Liver (tissue), 9 donors: ENCODE results near the gene HSPA12A. TPM values are rescaled to one million over a fixed set of nuclear protein-coding genes. Genes with fewer than 3 reads are reported as not detected.

Experiments used
- DNase-seq: peaks from one replicate; pipeline ENCODE4 v3.0.0-alpha.2; 2017; ENCODE audit warnings: low spot score
- H3K27ac ChIP-seq, 2 donors: one replicate each; pipeline ENCODE4 v1.7.0; 2013; ENCODE audit warnings: inconsistent platforms in 2 of 2, low read length in 2 of 2, control low read depth in 1 of 2, low read depth in 1 of 2, mild to moderate bottlenecking in 1 of 2
- H3K27me3 ChIP-seq, 4 donors: one replicate each; pipeline versions ENCODE4 v1.6.1 to v1.7.0; 2013; ENCODE audit warnings: low read length in 3 of 4, inconsistent platforms in 1 of 4, mild to moderate bottlenecking in 1 of 4, moderate library complexity in 1 of 4; ENCODE audit not compliant: control insufficient read depth in 4 of 4, insufficient read depth in 4 of 4
- H3K36me3 ChIP-seq, 4 donors: one replicate each; pipeline versions ENCODE4 v1.6.1 to v1.7.0; 2013; ENCODE audit warnings: low read length in 3 of 4, mild to moderate bottlenecking in 3 of 4, low read depth in 1 of 4, moderate library complexity in 1 of 4; ENCODE audit not compliant: control insufficient read depth in 4 of 4, insufficient read depth in 3 of 4
- H3K4me1 ChIP-seq, 4 donors: one replicate each; pipeline versions ENCODE4 v1.6.1 to v1.7.0; 2013; ENCODE audit warnings: low read length in 3 of 4, mild to moderate bottlenecking in 3 of 4, moderate library complexity in 1 of 4; ENCODE audit not compliant: control insufficient read depth in 4 of 4, insufficient read depth in 4 of 4
- H3K4me3 ChIP-seq, 3 donors: one replicate each; pipeline versions ENCODE4 v1.6.1 to v1.7.0; 2013; ENCODE audit warnings: low read length in 3 of 3, control low read depth in 1 of 3, low read depth in 1 of 3, mild to moderate bottlenecking in 1 of 3
- H3K9ac ChIP-seq, 2 donors: one replicate each; pipeline ENCODE4 v1.7.0; 2013; ENCODE audit warnings: low read length in 2 of 2, mild to moderate bottlenecking in 2 of 2, moderate library complexity in 2 of 2, control low read depth in 1 of 2, low read depth in 1 of 2
- H3K9me3 ChIP-seq, 4 donors: one replicate each; pipeline versions ENCODE4 v1.6.1 to v1.7.0; 2013; ENCODE audit warnings: low read length in 3 of 4; ENCODE audit not compliant: control insufficient read depth in 4 of 4
- ATF3 ChIP-seq: IDR thresholded peaks from 2 replicates; pipeline ENCODE4 v1.6.1; 2016; ENCODE audit warnings: antibody characterized with exemption
- EGR1 ChIP-seq, 2 donors: IDR thresholded peaks; 2 replicates each; pipeline ENCODE4 v1.6.1; 2016 to 2018; ENCODE audit warnings: antibody characterized with exemption in 2 of 2, low read depth in 2 of 2
- FOXA1 ChIP-seq: IDR thresholded peaks from 2 replicates; pipeline ENCODE4 v1.6.1; 2016; ENCODE audit warnings: antibody characterized with exemption
- FOXA2 ChIP-seq: IDR thresholded peaks from 2 replicates; pipeline ENCODE4 v1.6.1; 2016; ENCODE audit warnings: antibody characterized with exemption
- GABPA ChIP-seq, 2 donors: IDR thresholded peaks in 1 of 2; conservative IDR thresholded peaks in 1 of 2; 2 replicates each; pipeline ENCODE4 v1.6.1; 2016; ENCODE audit warnings: antibody characterized with exemption in 2 of 2, mild to moderate bottlenecking in 1 of 2, moderate library complexity in 1 of 2
- HNF4A ChIP-seq, 2 donors: conservative IDR thresholded peaks; 2 replicates each; pipeline ENCODE4 v1.6.1; 2016; ENCODE audit warnings: antibody characterized with exemption in 2 of 2, mild to moderate bottlenecking in 2 of 2
- HNF4G ChIP-seq: IDR thresholded peaks from 2 replicates; pipeline ENCODE4 v1.6.1; 2016; ENCODE audit warnings: antibody characterized with exemption
- JUND ChIP-seq, 2 donors: IDR thresholded peaks; 2 replicates each; pipeline ENCODE4 v1.6.1; 2016; ENCODE audit warnings: antibody characterized with exemption in 2 of 2
- MAX ChIP-seq: IDR thresholded peaks from 2 replicates; pipeline ENCODE4 v1.6.1; 2016; ENCODE audit warnings: antibody characterized with exemption
- NR2F2 ChIP-seq: IDR thresholded peaks from 2 replicates; pipeline ENCODE4 v1.6.1; 2016; ENCODE audit warnings: antibody characterized with exemption
- RAD21 ChIP-seq, 2 donors: IDR thresholded peaks; 2 replicates each; pipeline ENCODE4 v1.6.1; 2016; ENCODE audit warnings: antibody characterized with exemption in 2 of 2, mild to moderate bottlenecking in 2 of 2
- RXRA ChIP-seq, 2 donors: IDR thresholded peaks; 2 replicates each; pipeline ENCODE4 v1.6.1; 2017 to 2018; ENCODE audit warnings: antibody characterized with exemption in 2 of 2, mild to moderate bottlenecking in 1 of 2
- SP1 ChIP-seq: IDR thresholded peaks from 2 replicates; pipeline ENCODE4 v1.6.1; 2018; ENCODE audit warnings: antibody characterized with exemption, mild to moderate bottlenecking
- TAF1 ChIP-seq: conservative IDR thresholded peaks from 2 replicates; pipeline ENCODE4 v1.6.1; 2016; ENCODE audit warnings: antibody characterized with exemption, mild to moderate bottlenecking
- YY1 ChIP-seq: IDR thresholded peaks from 2 replicates; pipeline ENCODE4 v1.6.1; 2016; ENCODE audit warnings: antibody characterized with exemption, mild to moderate bottlenecking
- ZBTB33 ChIP-seq: IDR thresholded peaks from 2 replicates; pipeline ENCODE4 v1.6.1; 2016; ENCODE audit warnings: antibody characterized with exemption
- WGBS: extraction: QIAGEN DNeasy Blood & Tissue Kit; methylation state at CpG from one replicate; pipeline ENCODE4 v1.1.7; 2013; 5-methylcytosine and 5-hydroxymethylcytosine counted together
- polyA plus RNA-seq, 2 donors: library from polyadenylated mRNA; stranded (reverse) in 1 of 2; unstranded in 1 of 2; fragments of 200-250 nt in 1 of 2; fragments of >200 nt in 1 of 2; fragmentation: Nextera tagmentation in 1 of 2; extraction: Ambion mirVana in 1 of 2; gene quantifications; one replicate each; pipeline versions ENCODE4 v1.2.1 to v1.2.3, GENCODE V29; 2013 to 2015
- total RNA-seq, 2 donors: library from RNA; depleted of rRNA; stranded (reverse); fragments of >200 nt; gene quantifications; one replicate each; pipeline ENCODE4 v1.2.3, GENCODE V29; 2014
- TF ChIP-seq, protein P1 (sequence below): IDR thresholded peaks from 2 replicates; pipeline ENCODE4 v1.6.1; 2016; ENCODE audit warnings: antibody characterized with exemption, mild to moderate bottlenecking
- TF ChIP-seq, protein P2 (sequence below): fragments of 150-350 bp; IDR thresholded peaks from 2 replicates; pipeline ENCODE4 v1.5.1; 2017; ENCODE audit warnings: improper control_type of control experiment, low read depth, low read length; ENCODE audit not compliant: missing input control
- donor health status: healthy.
- donor health status: healthy.
- donor health status: healthy.
- donor health status: healthy.
- donor health status: healthy.

The HSPA12A gene
- total and polyA plus RNA-seq, 4 donors, result 1.3 to 4.5 (median 1.6) TPM

- Histone ChIP-seq H3K4me1 (peaks cover 0 to 6% (median 4%) of the 10 kb centered on the region in 4 donors), H3K9me3 (no peaks in the 10 kb centered on the region), H3K36me3 (no peaks in the 10 kb centered on the region), H3K27me3 (no peaks in the 10 kb centered on the region), H3K4me3 (no peak overlapping the region), H3K9ac (no peak overlapping the region), H3K27ac (no peak overlapping the region)
- DNase-seq, result no peak
- TF ChIP-seq RXRA (IDR thresholded peaks at IDR 0.05) (no peak), MAX (no peak)
- 92% methylated on average over 7 of the region's 7 CpGs for WGBS
Observed at GRCh38 chr10:116784651-116785050, 42.3 kb upstream of the HSPA12A start.

- H3K27ac ChIP-seq, result no peak overlapping the region
- no peaks in the 10 kb centered on the region for H3K36me3 ChIP-seq
- no peak for DNase-seq
- H3K4me1 ChIP-seq, result peaks cover 0 to 6% (median 4%) of the 10 kb centered on the region in 4 donors
- 90% methylated on average over 3 of the region's 3 CpGs for WGBS
- no peak overlapping the region for H3K9ac ChIP-seq
- TF ChIP-seq HNF4A (conservative IDR thresholded peaks at IDR 0.05), result no peak
- no peak overlapping the region for H3K4me3 ChIP-seq
- no peaks in the 10 kb centered on the region for H3K9me3 ChIP-seq
- no peaks in the 10 kb centered on the region for H3K27me3 ChIP-seq
Observed at GRCh38 chr10:116784035-116784434, 41.7 kb upstream of the HSPA12A start.

- Histone ChIP-seq H3K27me3 (no peaks in the 10 kb centered on the region), H3K36me3 (no peaks in the 10 kb centered on the region), H3K9me3 (no peaks in the 10 kb centered on the region), H3K27ac (no peak overlapping the region), H3K9ac (no peak overlapping the region), H3K4me3 (no peak overlapping the region), H3K4me1 (peaks cover 0 to 6% (median 4%) of the 10 kb centered on the region in 4 donors)
- TF ChIP-seq FOXA1, result no peak
- no peak for TF ChIP-seq NR2F2
- TF ChIP-seq TAF1, result no peak
- TF ChIP-seq, protein P1, sequence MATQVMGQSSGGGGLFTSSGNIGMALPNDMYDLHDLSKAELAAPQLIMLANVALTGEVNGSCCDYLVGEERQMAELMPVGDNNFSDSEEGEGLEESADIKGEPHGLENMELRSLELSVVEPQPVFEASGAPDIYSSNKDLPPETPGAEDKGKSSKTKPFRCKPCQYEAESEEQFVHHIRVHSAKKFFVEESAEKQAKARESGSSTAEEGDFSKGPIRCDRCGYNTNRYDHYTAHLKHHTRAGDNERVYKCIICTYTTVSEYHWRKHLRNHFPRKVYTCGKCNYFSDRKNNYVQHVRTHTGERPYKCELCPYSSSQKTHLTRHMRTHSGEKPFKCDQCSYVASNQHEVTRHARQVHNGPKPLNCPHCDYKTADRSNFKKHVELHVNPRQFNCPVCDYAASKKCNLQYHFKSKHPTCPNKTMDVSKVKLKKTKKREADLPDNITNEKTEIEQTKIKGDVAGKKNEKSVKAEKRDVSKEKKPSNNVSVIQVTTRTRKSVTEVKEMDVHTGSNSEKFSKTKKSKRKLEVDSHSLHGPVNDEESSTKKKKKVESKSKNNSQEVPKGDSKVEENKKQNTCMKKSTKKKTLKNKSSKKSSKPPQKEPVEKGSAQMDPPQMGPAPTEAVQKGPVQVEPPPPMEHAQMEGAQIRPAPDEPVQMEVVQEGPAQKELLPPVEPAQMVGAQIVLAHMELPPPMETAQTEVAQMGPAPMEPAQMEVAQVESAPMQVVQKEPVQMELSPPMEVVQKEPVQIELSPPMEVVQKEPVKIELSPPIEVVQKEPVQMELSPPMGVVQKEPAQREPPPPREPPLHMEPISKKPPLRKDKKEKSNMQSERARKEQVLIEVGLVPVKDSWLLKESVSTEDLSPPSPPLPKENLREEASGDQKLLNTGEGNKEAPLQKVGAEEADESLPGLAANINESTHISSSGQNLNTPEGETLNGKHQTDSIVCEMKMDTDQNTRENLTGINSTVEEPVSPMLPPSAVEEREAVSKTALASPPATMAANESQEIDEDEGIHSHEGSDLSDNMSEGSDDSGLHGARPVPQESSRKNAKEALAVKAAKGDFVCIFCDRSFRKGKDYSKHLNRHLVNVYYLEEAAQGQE, result no peak
- no peak for TF ChIP-seq JUND (IDR thresholded peaks at IDR 0.05)
- TF ChIP-seq ZBTB33, result no peak
- TF ChIP-seq MAX, result no peak
- TF ChIP-seq, protein P2, sequence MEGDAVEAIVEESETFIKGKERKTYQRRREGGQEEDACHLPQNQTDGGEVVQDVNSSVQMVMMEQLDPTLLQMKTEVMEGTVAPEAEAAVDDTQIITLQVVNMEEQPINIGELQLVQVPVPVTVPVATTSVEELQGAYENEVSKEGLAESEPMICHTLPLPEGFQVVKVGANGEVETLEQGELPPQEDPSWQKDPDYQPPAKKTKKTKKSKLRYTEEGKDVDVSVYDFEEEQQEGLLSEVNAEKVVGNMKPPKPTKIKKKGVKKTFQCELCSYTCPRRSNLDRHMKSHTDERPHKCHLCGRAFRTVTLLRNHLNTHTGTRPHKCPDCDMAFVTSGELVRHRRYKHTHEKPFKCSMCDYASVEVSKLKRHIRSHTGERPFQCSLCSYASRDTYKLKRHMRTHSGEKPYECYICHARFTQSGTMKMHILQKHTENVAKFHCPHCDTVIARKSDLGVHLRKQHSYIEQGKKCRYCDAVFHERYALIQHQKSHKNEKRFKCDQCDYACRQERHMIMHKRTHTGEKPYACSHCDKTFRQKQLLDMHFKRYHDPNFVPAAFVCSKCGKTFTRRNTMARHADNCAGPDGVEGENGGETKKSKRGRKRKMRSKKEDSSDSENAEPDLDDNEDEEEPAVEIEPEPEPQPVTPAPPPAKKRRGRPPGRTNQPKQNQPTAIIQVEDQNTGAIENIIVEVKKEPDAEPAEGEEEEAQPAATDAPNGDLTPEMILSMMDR, result no peak
- TF ChIP-seq ATF3, result no peak
- no peak for TF ChIP-seq HNF4A (conservative IDR thresholded peaks at IDR 0.05)
- no peak for TF ChIP-seq SP1
- no peak for TF ChIP-seq EGR1 (IDR thresholded peaks at IDR 0.05; ENCODE audit: low read depth in 2 of 2)
- no peak for TF ChIP-seq HNF4G
- no peak for TF ChIP-seq FOXA2
- TF ChIP-seq RAD21 (IDR thresholded peaks at IDR 0.05), result no peak
- TF ChIP-seq GABPA (IDR thresholded peaks at IDR 0.05 in 1 of 2, conservative IDR thresholded peaks at IDR 0.05 in 1 of 2), result no peak
- TF ChIP-seq RXRA (IDR thresholded peaks at IDR 0.05), result no peak
- TF ChIP-seq YY1, result no peak
- WGBS, result 71% methylated on average over 13 of the region's 13 CpGs
- DNase-seq, result no peak
Observed at GRCh38 chr10:116783011-116783655, 40.8 kb upstream of the HSPA12A start.
